Skeletal muscle tissue (tissue), 4 donors: ENCODE data around the gene ROR2. TPM values are rescaled to one million over a fixed set of nuclear protein-coding genes. Genes with fewer than 3 reads are reported as not detected.

ENCODE experiments used
- H3K27ac ChIP-seq: one replicate; pipeline ENCODE4 v1.7.0; 2013; ENCODE audit warnings: mild to moderate bottlenecking, low read depth, low read length, inconsistent platforms
- H3K27me3 ChIP-seq, 3 donors: one replicate each; pipeline ENCODE4 v1.7.0; 2013; ENCODE audit warnings: low read length in 3 of 3; ENCODE audit not compliant: control insufficient read depth in 3 of 3, insufficient read depth in 3 of 3
- H3K36me3 ChIP-seq, 3 donors: one replicate each; pipeline ENCODE4 v1.7.0; 2013; ENCODE audit warnings: low read length in 3 of 3; ENCODE audit not compliant: control insufficient read depth in 3 of 3, insufficient read depth in 3 of 3
- H3K4me1 ChIP-seq, 3 donors: one replicate each; pipeline ENCODE4 v1.7.0; 2013; ENCODE audit warnings: low read length in 3 of 3, mild to moderate bottlenecking in 3 of 3; ENCODE audit not compliant: control insufficient read depth in 3 of 3, insufficient read depth in 3 of 3
- H3K4me3 ChIP-seq, 3 donors: one replicate each; pipeline ENCODE4 v1.7.0; 2013; ENCODE audit warnings: low read length in 3 of 3
- H3K9ac ChIP-seq, 3 donors: one replicate each; pipeline ENCODE4 v1.7.0; 2013; ENCODE audit warnings: low read length in 3 of 3, mild to moderate bottlenecking in 3 of 3, moderate library complexity in 2 of 3, low read depth in 1 of 3
- H3K9me3 ChIP-seq, 3 donors: one replicate each; pipeline ENCODE4 v1.7.0; 2013; ENCODE audit warnings: low read length in 3 of 3; ENCODE audit not compliant: control insufficient read depth in 3 of 3
- total RNA-seq: library from RNA; depleted of rRNA; stranded (reverse); fragments of >200 nt; gene quantifications from one replicate; pipeline ENCODE4 v1.2.3, GENCODE V29; 2014
- donor health status: Osteomylitis.

Gene ROR2
- total RNA-seq, 1 donor from 2014 or later, result 4.2 TPM

DNA sequence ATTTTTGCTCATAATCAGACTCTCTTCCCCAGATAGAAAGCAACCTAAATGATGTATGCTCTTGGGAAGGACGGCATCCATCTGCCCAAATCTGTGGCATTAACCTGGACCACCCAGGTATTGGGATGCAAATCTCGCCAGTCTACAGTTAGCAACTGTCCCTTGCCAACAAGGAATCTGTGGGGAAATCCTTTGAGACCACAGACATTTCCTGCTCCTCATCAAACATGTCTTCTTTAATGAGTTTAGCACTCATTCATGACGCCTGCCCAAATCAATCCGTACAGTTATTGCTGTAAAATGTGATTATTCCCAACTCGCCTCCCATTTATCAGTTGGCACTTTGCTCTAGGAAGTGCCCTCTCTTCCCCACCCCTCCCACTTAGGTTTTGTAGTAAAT lies 7.8 kb downstream of the ROR2 start:
- H3K9me3 ChIP-seq, result no peaks in the 10 kb centered on the region
- H3K27me3 ChIP-seq, result peaks cover 11 to 14% (median 13%) of the 10 kb centered on the region in 3 donors
- H3K27ac ChIP-seq, result no peak overlapping the region
- no peaks in the 10 kb centered on the region for H3K36me3 ChIP-seq
- H3K4me1 ChIP-seq, result no peaks in the 10 kb centered on the region
- H3K4me3 ChIP-seq, result no peak overlapping the region
- H3K9ac ChIP-seq, result no peak overlapping the region

DNA sequence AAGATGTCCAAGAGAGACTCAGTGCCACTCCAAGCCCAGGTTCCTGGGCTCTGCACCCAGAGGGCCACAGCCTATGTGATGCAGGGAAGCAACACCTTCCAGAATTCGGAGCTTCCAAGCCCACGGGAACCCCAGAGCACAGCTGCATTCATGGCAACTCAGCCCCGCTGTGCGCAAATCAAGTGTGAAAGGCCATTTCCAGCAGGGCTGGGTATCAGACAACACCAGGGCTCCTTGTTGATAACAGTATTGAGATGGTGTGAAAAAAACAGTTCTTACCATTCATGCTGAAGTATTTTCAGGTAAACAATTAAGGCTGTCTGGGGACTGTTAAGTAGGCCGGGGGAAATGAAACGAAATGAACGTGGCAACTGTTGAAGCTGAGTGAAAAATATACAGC lies 10.1 kb downstream of the ROR2 start:
- no peak overlapping the region for H3K4me3 ChIP-seq
- peaks cover 3 to 12% (median 3%) of the 10 kb centered on the region in 3 donors for H3K27me3 ChIP-seq
- no peaks in the 10 kb centered on the region for H3K9me3 ChIP-seq
- H3K4me1 ChIP-seq, result no peaks in the 10 kb centered on the region
- H3K27ac ChIP-seq, result no peak overlapping the region
- no peaks in the 10 kb centered on the region for H3K36me3 ChIP-seq
- no peak overlapping the region for H3K9ac ChIP-seq

DNA sequence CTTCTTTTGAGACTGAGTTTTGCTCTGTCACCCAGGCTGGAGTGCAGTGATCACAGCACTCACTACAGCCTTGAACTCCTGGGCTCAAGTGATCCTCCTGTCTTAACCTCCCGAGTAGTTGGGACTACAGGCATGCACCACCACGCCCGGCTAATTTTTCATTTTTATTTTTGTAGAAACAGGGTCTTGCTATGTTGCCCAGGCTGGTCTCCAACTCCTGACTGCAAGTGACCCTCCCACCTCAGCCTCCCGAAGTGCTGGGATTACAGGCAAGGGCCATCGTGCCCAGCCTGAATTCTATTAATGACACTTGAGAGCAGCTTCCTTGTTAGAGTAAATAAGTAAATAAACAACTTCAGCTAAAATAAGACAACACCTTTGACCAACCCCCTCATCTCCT lies 12.3 kb downstream of the ROR2 start:
- no peaks in the 10 kb centered on the region for H3K36me3 ChIP-seq
- H3K27ac ChIP-seq, result no peak overlapping the region
- no peaks in the 10 kb centered on the region for H3K9me3 ChIP-seq
- H3K9ac ChIP-seq, result no peak overlapping the region
- no peaks in the 10 kb centered on the region for H3K4me1 ChIP-seq
- no peak overlapping the region for H3K4me3 ChIP-seq
- H3K27me3 ChIP-seq, result peaks cover 0 to 4% (median 0%) of the 10 kb centered on the region in 3 donors

DNA sequence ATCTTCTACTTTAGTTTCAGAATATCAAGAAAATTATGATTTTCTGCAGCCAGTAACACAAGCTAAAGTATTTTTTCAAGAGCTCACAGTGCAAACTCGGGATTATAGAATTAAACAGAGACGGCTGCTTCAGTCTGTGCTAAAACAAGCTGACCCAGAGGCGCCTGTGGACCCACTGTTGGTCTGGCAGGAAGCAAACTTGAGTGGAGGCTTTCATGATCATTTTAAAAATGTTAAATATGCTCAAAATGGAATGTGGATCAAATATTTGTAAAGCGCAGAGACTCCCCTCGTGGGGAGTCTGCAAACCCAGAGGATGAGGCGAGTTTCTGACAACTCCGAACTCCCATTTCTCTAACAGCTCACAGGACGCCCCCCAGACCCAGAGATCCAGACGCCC lies 13.0 kb downstream of the ROR2 start:
- Histone ChIP-seq H3K9me3 (no peaks in the 10 kb centered on the region), H3K9ac (no peak overlapping the region), H3K27ac (no peak overlapping the region), H3K4me3 (no peak overlapping the region), H3K4me1 (no peaks in the 10 kb centered on the region), H3K36me3 (no peaks in the 10 kb centered on the region), H3K27me3 (peaks cover 0 to 4% (median 0%) of the 10 kb centered on the region in 3 donors)

DNA sequence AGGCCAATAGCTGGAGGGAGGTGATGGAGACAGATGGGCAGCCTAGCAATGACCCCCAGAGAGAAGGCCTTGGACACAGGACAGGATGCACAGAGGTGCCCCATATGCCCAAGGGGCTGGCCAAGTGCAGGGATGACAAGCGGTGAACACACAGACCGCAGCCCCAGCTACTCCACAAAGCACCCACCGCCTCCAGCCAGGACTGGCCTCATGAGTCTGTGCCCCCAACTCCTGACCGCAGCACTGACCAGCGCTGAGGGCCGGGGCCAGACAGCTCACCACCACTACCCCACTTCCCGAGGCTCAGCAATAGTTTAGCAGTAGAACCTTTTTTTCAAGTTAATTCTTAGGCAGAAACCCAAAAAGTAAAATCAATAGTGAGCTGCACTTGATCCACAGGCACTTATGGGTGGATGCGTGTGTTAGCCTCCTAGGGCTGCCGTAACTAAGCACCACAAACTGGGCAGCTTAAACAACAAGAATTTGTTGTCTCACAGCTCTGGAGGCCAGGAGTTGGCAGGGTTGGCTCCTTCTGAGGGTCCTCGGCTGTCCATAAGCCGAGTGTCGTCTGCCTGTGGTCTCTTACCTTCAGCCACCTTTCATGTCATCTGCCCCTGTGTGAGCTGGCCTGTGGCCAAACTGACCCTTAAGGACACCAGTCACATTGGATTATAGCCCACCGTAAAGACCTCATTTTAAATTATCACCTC lies 14.1 kb downstream of the ROR2 start:
- no peaks in the 10 kb centered on the region for H3K4me1 ChIP-seq
- no peak overlapping the region for H3K9ac ChIP-seq
- H3K9me3 ChIP-seq, result peaks cover 0 to 5% (median 0%) of the 10 kb centered on the region in 3 donors
- H3K27ac ChIP-seq, result no peak overlapping the region
- H3K4me3 ChIP-seq, result no peak overlapping the region
- H3K27me3 ChIP-seq, result peaks cover 0 to 4% (median 0%) of the 10 kb centered on the region in 3 donors
- H3K36me3 ChIP-seq, result no peaks in the 10 kb centered on the region

DNA sequence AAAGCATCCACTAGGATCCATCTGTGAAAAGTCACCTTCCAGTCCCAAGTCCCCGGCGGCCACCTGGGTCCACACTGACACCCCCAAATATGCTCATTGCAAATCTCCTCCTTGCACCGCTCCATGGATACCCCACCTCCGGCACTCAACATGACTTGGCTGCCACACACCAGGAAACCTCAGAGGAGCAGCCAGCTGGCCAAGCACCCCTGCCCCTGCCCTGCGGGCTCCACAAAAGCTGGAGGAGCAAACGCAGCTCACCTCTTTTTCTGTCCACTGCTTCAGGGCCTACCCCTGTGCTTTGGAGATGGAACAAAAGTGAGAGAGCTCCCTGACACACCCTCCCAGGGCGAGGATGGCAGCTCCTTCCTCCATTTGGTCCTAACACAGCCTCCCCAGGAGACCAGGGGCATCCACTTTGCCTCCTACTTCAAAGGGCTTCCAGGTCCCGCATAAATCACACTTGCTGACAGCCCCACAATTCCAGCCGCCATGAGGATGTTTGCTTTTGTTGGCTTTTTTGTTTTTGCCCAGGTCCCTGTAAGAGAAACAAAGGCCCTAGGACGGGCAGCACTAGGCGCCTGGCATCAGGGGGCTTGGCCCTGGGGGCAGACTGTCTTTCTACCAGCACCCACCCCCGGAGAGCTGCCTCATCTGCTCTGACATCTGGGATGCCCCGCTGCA lies 14.8 kb downstream of the ROR2 start:
- Histone ChIP-seq H3K36me3 (no peaks in the 10 kb centered on the region), H3K27ac (no peak overlapping the region), H3K9me3 (peaks cover 3 to 9% (median 6%) of the 10 kb centered on the region in 3 donors), H3K27me3 (peaks cover 0 to 4% (median 0%) of the 10 kb centered on the region in 3 donors), H3K9ac (no peak overlapping the region), H3K4me3 (no peak overlapping the region), H3K4me1 (no peaks in the 10 kb centered on the region)

DNA sequence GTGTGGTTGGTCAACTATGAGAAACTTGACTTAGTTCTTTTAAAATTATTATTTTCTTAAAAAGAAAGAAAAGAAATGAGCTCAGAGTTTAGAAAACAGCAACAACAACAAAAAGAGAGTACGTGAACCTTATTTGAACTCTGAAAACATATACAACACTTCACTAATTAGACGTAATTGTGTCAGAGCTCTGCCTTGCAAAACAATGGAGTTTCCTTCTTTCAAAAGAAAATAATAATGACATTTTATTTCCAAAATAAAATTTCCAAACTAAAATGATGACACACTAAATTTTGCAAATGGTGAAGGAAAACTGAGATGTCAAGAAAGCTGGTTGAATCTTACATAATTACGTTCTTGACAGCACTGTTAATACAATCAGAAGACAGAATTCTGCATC lies 15.4 kb downstream of the ROR2 start:
- no peaks in the 10 kb centered on the region for H3K4me1 ChIP-seq
- no peak overlapping the region for H3K4me3 ChIP-seq
- H3K36me3 ChIP-seq, result no peaks in the 10 kb centered on the region
- H3K27me3 ChIP-seq, result peaks cover 0 to 4% (median 0%) of the 10 kb centered on the region in 3 donors
- no peak overlapping the region for H3K9ac ChIP-seq
- no peak overlapping the region for H3K27ac ChIP-seq
- H3K9me3 ChIP-seq, result peaks cover 5 to 9% (median 8%) of the 10 kb centered on the region in 3 donors

DNA sequence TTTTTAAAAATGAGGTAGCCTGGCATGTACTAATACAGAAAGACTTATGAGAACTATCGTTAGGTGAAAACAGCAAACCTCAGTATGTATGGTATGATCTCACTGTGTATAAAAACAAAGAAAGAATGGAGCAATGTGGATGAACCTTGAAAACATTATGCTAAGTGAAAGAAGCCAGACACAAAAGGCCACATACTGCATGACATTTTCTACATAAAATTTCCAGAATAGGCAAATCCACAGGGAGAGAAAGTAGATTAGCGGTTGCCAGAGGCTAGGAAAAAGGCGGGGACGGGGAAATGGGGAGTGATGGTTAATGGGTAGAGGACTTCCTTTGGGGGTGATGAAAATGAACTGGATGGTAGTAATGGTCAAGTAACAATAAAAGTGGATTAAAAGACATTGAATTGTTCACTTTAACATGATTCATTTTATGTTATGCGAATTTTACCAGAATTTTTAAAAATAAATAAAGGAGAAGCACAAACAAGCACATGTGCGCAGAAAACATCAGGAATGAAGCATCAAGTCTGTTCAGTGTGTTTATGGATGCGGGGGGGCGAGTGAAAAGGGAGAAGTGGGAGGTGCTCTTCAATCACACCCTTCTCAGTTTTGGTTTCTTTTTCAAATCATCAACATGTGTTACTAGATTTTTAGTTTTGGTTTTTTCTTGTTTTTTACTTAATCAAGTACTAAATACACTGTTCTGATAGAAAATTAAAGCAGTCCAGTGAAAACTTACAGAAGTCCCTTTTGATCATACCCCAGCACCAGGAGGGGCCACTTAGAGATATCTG lies 16.3 kb downstream of the ROR2 start:
- no peak overlapping the region for H3K4me3 ChIP-seq
- no peaks in the 10 kb centered on the region for H3K4me1 ChIP-seq
- H3K9me3 ChIP-seq, result peaks cover 5 to 14% (median 9%) of the 10 kb centered on the region in 3 donors
- no peak overlapping the region for H3K9ac ChIP-seq
- peaks cover 0 to 4% (median 0%) of the 10 kb centered on the region in 3 donors for H3K27me3 ChIP-seq
- H3K27ac ChIP-seq, result no peak overlapping the region
- no peaks in the 10 kb centered on the region for H3K36me3 ChIP-seq

DNA sequence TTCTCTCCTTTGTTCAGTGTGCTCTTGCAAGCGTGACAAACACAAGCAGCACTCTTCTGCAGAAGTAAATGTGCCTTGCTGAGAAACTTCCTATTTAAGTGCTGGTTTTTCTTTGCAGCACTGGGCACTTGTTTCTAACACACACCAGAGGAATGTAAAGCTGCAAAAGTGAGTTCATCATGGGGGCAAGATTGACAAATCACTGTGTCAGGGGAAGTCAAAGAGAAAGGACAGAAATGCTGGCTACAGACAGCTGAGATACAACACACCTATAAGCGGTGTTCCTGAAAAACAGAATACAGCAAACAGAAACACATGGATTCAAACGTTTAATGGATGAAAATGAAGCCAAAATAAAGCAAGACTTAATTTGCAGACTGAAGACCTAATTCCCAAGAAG lies 19.6 kb downstream of the ROR2 start:
- no peak overlapping the region for H3K27ac ChIP-seq
- H3K9me3 ChIP-seq, result peaks cover 5 to 14% (median 9%) of the 10 kb centered on the region in 3 donors
- H3K36me3 ChIP-seq, result no peaks in the 10 kb centered on the region
- no peak overlapping the region for H3K4me3 ChIP-seq
- H3K27me3 ChIP-seq, result peaks cover 0 to under 1% (median 0%) of the 10 kb centered on the region in 3 donors
- H3K9ac ChIP-seq, result no peak overlapping the region
- H3K4me1 ChIP-seq, result no peaks in the 10 kb centered on the region
